ENCODE data around the gene ABCC4. TPM values are rescaled to one million over a fixed set of nuclear protein-coding genes. Genes with fewer than 3 reads are reported as not detected.

The ABCC4 gene
- total and polyA plus RNA-seq, 4 donors = 0.74 to 22.5 (median 2.0) TPM

DNA sequence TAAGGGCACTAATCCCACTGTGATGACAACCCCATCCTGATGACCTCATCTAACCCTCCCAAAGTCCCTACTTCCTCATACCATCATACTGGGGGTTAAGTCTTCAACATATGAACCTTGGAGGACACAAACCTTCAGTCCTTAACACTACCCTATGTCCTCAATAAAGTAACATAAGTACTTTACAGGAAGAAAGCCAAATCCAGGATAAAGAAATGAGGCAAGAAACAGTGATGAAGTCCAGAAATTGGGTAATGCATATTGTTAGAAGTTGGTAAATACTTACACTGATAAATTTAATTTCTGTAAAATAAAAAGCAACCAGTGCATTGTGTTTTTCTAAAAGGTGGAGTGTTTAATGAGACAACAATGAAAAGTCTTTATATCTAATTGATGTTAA, 304.1 kb downstream of the ABCC4 start:
- Histone ChIP-seq H3K27me3 (ENCODE audit: control insufficient read depth in 4 of 4, insufficient read depth in 4 of 4, low read length in 3 of 4) (peaks cover 0 to 9% (median 0%) of the 10 kb centered on the region in 4 donors), H3K27ac (ENCODE audit: low read depth in 1 of 2, low read length in 2 of 2) (no peak overlapping the region), H3K4me1 (ENCODE audit: control insufficient read depth in 4 of 4, insufficient read depth in 4 of 4, low read length in 3 of 4) (no peaks in the 10 kb centered on the region), H3K9ac (ENCODE audit: low read depth in 1 of 2, low read length in 2 of 2) (no peak overlapping the region), H3K36me3 (ENCODE audit: control insufficient read depth in 4 of 4, insufficient read depth in 3 of 4, low read depth in 1 of 4, low read length in 3 of 4) (no peaks in the 10 kb centered on the region), H3K4me3 (ENCODE audit: low read depth in 1 of 3, low read length in 3 of 3) (no peak overlapping the region), H3K9me3 (ENCODE audit: control insufficient read depth in 4 of 4, low read length in 3 of 4) (peaks cover 0 to 2% (median 0%) of the 10 kb centered on the region in 4 donors)
- DNase-seq (ENCODE audit: low spot score) = no peak
- TF ChIP-seq NR2F2 (IDR thresholded peaks at IDR 0.05) = no peak
- TF ChIP-seq, protein P1, sequence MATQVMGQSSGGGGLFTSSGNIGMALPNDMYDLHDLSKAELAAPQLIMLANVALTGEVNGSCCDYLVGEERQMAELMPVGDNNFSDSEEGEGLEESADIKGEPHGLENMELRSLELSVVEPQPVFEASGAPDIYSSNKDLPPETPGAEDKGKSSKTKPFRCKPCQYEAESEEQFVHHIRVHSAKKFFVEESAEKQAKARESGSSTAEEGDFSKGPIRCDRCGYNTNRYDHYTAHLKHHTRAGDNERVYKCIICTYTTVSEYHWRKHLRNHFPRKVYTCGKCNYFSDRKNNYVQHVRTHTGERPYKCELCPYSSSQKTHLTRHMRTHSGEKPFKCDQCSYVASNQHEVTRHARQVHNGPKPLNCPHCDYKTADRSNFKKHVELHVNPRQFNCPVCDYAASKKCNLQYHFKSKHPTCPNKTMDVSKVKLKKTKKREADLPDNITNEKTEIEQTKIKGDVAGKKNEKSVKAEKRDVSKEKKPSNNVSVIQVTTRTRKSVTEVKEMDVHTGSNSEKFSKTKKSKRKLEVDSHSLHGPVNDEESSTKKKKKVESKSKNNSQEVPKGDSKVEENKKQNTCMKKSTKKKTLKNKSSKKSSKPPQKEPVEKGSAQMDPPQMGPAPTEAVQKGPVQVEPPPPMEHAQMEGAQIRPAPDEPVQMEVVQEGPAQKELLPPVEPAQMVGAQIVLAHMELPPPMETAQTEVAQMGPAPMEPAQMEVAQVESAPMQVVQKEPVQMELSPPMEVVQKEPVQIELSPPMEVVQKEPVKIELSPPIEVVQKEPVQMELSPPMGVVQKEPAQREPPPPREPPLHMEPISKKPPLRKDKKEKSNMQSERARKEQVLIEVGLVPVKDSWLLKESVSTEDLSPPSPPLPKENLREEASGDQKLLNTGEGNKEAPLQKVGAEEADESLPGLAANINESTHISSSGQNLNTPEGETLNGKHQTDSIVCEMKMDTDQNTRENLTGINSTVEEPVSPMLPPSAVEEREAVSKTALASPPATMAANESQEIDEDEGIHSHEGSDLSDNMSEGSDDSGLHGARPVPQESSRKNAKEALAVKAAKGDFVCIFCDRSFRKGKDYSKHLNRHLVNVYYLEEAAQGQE (IDR thresholded peaks at IDR 0.05) = no peak
- TF ChIP-seq GABPA (IDR thresholded peaks at IDR 0.05 in 1 of 2, conservative IDR thresholded peaks at IDR 0.05 in 1 of 2) = no peak
- no peak for TF ChIP-seq EGR1 (IDR thresholded peaks at IDR 0.05; ENCODE audit: low read depth in 2 of 2)
- TF ChIP-seq FOXA2 (IDR thresholded peaks at IDR 0.05) = no peak
- TF ChIP-seq TAF1 (conservative IDR thresholded peaks at IDR 0.05) = no peak
- TF ChIP-seq, protein P2, sequence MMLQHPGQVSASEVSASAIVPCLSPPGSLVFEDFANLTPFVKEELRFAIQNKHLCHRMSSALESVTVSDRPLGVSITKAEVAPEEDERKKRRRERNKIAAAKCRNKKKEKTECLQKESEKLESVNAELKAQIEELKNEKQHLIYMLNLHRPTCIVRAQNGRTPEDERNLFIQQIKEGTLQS (IDR thresholded peaks at IDR 0.05) = no peak
- TF ChIP-seq HNF4G (IDR thresholded peaks at IDR 0.05) = no peak
- no peak for TF ChIP-seq RXRA (IDR thresholded peaks at IDR 0.05)
- TF ChIP-seq JUND (IDR thresholded peaks at IDR 0.05) = no peak

DNA sequence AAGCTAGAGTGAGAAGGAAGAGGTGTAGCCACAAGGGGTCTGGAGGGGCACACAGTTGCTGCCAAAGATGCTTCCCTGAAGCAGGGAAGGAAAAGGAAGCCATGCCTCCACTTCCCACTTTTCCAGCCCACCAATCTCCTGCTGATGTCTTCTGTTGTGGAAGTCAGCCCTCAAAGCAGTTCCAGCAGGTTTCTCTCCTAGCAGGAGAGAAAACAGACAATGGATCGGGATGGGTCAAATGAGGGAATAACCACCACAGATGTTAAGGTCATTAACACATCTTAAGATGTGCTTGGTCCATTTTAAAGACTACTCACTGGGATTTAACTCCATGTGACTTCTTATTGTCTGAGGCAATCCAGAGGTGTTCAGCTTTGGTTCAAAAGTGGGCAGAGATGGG, 304.8 kb downstream of the ABCC4 start:
- no peaks in the 10 kb centered on the region for H3K4me1 ChIP-seq (ENCODE audit: control insufficient read depth in 4 of 4, insufficient read depth in 4 of 4, low read length in 3 of 4)
- no peak overlapping the region for H3K4me3 ChIP-seq (ENCODE audit: low read depth in 1 of 3, low read length in 3 of 3)
- H3K27me3 ChIP-seq (ENCODE audit: control insufficient read depth in 4 of 4, insufficient read depth in 4 of 4, low read length in 3 of 4) = peaks cover 0 to 3% (median 0%) of the 10 kb centered on the region in 4 donors
- TF ChIP-seq, protein P3, sequence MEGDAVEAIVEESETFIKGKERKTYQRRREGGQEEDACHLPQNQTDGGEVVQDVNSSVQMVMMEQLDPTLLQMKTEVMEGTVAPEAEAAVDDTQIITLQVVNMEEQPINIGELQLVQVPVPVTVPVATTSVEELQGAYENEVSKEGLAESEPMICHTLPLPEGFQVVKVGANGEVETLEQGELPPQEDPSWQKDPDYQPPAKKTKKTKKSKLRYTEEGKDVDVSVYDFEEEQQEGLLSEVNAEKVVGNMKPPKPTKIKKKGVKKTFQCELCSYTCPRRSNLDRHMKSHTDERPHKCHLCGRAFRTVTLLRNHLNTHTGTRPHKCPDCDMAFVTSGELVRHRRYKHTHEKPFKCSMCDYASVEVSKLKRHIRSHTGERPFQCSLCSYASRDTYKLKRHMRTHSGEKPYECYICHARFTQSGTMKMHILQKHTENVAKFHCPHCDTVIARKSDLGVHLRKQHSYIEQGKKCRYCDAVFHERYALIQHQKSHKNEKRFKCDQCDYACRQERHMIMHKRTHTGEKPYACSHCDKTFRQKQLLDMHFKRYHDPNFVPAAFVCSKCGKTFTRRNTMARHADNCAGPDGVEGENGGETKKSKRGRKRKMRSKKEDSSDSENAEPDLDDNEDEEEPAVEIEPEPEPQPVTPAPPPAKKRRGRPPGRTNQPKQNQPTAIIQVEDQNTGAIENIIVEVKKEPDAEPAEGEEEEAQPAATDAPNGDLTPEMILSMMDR (IDR thresholded peaks at IDR 0.05; ENCODE audit: low read depth, low read length, missing input control) = no peak
- TF ChIP-seq, protein P4, sequence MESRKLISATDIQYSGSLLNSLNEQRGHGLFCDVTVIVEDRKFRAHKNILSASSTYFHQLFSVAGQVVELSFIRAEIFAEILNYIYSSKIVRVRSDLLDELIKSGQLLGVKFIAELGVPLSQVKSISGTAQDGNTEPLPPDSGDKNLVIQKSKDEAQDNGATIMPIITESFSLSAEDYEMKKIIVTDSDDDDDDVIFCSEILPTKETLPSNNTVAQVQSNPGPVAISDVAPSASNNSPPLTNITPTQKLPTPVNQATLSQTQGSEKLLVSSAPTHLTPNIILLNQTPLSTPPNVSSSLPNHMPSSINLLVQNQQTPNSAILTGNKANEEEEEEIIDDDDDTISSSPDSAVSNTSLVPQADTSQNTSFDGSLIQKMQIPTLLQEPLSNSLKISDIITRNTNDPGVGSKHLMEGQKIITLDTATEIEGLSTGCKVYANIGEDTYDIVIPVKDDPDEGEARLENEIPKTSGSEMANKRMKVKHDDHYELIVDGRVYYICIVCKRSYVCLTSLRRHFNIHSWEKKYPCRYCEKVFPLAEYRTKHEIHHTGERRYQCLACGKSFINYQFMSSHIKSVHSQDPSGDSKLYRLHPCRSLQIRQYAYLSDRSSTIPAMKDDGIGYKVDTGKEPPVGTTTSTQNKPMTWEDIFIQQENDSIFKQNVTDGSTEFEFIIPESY (IDR thresholded peaks at IDR 0.05) = no peak
- TF ChIP-seq SP1 (IDR thresholded peaks at IDR 0.05) (no peak), JUND (IDR thresholded peaks at IDR 0.05) (no peak), GABPA (IDR thresholded peaks at IDR 0.05 in 1 of 2, conservative IDR thresholded peaks at IDR 0.05 in 1 of 2) (no peak), TAF1 (conservative IDR thresholded peaks at IDR 0.05) (no peak), RAD21 (IDR thresholded peaks at IDR 0.05) (no peak), FOXA1 (IDR thresholded peaks at IDR 0.05) (no peak), RXRA (IDR thresholded peaks at IDR 0.05) (no peak), HNF4A (conservative IDR thresholded peaks at IDR 0.05) (no peak), YY1 (IDR thresholded peaks at IDR 0.05) (no peak), EGR1 (IDR thresholded peaks at IDR 0.05; ENCODE audit: low read depth in 2 of 2) (no peak), FOXA2 (IDR thresholded peaks at IDR 0.05) (no peak), HNF4G (IDR thresholded peaks at IDR 0.05) (no peak), NR2F2 (IDR thresholded peaks at IDR 0.05) (no peak)
- TF ChIP-seq, protein P2 (IDR thresholded peaks at IDR 0.05) = no peak
- TF ChIP-seq, protein P5, sequence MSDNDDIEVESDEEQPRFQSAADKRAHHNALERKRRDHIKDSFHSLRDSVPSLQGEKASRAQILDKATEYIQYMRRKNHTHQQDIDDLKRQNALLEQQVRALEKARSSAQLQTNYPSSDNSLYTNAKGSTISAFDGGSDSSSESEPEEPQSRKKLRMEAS (IDR thresholded peaks at IDR 0.05) = no peak
- TF ChIP-seq, protein P1 (IDR thresholded peaks at IDR 0.05) = no peak
- no peaks in the 10 kb centered on the region for H3K36me3 ChIP-seq (ENCODE audit: control insufficient read depth in 4 of 4, insufficient read depth in 3 of 4, low read depth in 1 of 4, low read length in 3 of 4)
- H3K27ac ChIP-seq (ENCODE audit: low read depth in 1 of 2, low read length in 2 of 2) = no peak overlapping the region
- no peak for DNase-seq (ENCODE audit: low spot score)
- no peak overlapping the region for H3K9ac ChIP-seq (ENCODE audit: low read depth in 1 of 2, low read length in 2 of 2)
- H3K9me3 ChIP-seq (ENCODE audit: control insufficient read depth in 4 of 4, low read length in 3 of 4) = peaks cover 0 to 2% (median 0%) of the 10 kb centered on the region in 4 donors
- 61% methylated on average over 1 of the region's 1 CpG for WGBS
